AG04449 (cell line): Measurements from ENCODE around the gene LRRC8D.

Source experiments
- CTCF ChIA-PET: fragments of 350-600 bp; formaldehyde crosslinking; extraction: SDS; loops from one replicate; lab custom pipeline; 2021; ENCODE audit warnings: antibody characterized with exemption; lab: Yijun Ruan, JAX
- POLR2A ChIA-PET: fragments of 400-600, 350-600 bp; formaldehyde crosslinking; extraction: SDS; loops from one replicate; lab custom pipeline; 2020; ENCODE audit warnings: antibody characterized with exemption, inconsistent platforms; lab: Yijun Ruan, JAX
- DNase-seq: peaks from one replicate; pipeline ENCODE4 v3.0.0-alpha.2; 2010; ENCODE audit warnings: low read depth, low spot score
- H3K4me3 ChIP-seq: 2 replicates; pipeline ENCODE4 v1.5.1; 2011; ENCODE audit warnings: low read depth, mild to moderate bottlenecking, control low read depth, low read length
- TF ChIP-seq, protein P1 (sequence below): IDR thresholded peaks from one replicate; pipeline ENCODE4 v1.5.1; 2011; ENCODE audit warnings: mild to moderate bottlenecking, moderate library complexity, low read length, control low read depth, inconsistent platforms; ENCODE audit not compliant: insufficient read depth; ENCODE audit errors: missing control alignments

Gene LRRC8D

DNA sequence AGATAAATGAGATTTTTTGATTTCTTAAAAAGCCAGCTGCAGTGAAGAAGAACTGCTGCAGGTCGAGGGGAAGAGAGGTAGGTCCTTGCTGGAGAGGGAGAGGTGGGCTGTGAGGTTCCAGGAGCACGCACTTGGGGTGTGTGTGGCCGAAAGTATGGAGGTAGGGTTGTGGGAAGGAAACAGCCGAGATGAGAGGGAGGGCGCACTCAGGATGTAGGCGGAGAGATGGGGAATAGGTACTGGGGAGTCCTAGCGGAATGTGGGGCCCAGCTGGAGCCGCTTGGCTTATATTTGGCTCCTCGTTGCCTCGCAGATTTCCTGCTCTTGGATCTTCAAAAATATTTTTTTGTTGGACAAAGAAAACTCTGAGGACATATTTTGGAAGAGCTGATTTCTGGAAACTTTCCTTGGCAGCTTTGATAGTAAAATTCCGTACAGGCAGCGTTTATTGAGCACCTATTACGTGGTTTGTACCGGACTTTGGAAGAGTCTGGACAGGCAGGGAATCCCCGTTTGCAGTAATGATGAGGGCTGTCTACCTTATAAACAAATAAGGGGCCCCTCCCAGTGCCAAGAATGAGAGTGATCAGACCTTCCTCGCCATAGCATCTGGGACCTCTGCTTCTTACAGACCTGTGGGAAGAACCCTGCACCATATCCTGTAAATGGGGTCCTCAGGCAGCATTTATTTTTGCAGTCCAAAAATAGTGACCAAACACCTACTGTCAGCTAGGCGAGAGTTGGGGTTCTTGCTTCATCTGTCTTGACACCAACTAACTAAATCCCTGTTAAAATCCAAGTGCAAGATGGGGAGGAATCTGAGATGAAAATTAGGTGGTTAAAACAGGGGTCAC, 1.5 kb downstream of the LRRC8D start:
- DNase-seq = no peak
- CTCF ChIA-PET = interaction anchor here (0.8 to 3.2 kb wide), 7 partner anchors 8 to 165 kb away, joined by 3 to 20 read pairs (median 3); no protein-coding TSS in a partner anchor
- peak overlapping the region; percentile 69 for H3K4me3 ChIP-seq
- POLR2A ChIA-PET = no interaction called here
- TF ChIP-seq, protein P1, sequence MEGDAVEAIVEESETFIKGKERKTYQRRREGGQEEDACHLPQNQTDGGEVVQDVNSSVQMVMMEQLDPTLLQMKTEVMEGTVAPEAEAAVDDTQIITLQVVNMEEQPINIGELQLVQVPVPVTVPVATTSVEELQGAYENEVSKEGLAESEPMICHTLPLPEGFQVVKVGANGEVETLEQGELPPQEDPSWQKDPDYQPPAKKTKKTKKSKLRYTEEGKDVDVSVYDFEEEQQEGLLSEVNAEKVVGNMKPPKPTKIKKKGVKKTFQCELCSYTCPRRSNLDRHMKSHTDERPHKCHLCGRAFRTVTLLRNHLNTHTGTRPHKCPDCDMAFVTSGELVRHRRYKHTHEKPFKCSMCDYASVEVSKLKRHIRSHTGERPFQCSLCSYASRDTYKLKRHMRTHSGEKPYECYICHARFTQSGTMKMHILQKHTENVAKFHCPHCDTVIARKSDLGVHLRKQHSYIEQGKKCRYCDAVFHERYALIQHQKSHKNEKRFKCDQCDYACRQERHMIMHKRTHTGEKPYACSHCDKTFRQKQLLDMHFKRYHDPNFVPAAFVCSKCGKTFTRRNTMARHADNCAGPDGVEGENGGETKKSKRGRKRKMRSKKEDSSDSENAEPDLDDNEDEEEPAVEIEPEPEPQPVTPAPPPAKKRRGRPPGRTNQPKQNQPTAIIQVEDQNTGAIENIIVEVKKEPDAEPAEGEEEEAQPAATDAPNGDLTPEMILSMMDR = no peak

DNA sequence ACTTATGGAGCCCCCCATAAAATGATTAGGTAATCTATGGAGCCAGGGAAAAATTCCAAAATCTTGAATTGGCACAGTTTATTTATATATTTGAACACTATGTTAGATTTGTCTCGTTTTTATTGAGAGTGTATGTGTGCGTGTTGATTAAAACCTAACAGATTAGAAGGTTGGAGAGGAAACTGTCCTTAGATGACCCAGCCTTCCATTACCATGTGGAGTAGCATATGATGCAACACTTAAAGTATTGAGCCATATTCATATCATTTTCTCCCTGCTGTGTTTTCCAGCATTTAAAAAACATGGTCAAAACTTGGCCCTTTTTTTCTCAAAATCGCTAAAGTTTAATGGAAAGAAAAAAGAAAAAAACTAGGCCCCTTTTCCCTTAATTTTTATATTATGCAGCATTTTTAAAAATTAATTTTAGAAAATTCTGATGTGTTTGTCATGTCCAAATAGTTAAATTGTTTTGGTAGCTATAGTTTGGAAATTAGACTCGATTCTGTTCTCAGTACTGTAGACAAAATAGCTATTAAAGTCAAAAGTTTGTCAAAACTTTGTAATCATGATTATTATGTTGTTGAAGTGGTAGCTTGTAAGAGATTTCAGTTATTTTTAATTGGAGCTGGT, 2.3 kb downstream of the LRRC8D start:
- no peak for DNase-seq
- ChIA-PET CTCF (interaction anchor here (1.5 to 3.2 kb wide), 2 partner anchors 11 to 20 kb away, joined by 5 to 20 read pairs; no protein-coding TSS in a partner anchor), POLR2A (no interaction called here)
- TF ChIP-seq, protein P1 = no peak
- no peak overlapping the region for H3K4me3 ChIP-seq

DNA sequence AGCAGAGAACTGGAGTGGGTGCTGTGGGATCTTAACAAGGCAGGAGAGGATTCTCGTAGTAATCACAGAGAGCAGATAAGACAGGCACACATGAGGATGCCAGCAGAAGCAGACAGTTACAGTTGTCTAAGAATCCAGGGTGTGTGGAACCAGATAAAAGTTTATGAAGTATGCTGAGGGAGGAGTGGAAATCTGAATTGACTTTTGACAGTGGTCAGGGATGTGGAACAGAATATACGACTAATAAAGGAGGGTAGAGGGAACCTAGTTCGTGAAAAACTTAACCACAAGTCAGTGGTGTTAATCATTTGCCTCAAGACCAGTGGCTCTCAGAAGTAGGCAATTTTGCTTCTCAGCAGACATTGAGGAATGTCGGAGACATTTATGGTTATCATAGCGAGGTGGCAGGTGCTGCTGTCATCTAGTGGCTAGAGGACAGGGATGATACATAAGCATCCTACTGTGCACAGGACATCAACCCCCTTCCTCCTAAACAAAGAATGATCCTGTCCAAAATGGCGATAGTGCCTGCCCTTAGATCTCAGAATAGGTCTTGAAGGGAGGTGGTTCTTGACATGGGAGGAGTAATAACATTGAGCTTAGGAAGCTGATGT, 3.0 kb downstream of the LRRC8D start:
- no peak for DNase-seq
- POLR2A ChIA-PET = no interaction called here
- CTCF ChIA-PET = interaction anchor here (1.7 to 3.2 kb wide), 4 partner anchors 19 to 163 kb away, joined by 8 to 20 read pairs (median 12); no protein-coding TSS in a partner anchor
- no peak overlapping the region for H3K4me3 ChIP-seq
- TF ChIP-seq, protein P1 = no peak

DNA sequence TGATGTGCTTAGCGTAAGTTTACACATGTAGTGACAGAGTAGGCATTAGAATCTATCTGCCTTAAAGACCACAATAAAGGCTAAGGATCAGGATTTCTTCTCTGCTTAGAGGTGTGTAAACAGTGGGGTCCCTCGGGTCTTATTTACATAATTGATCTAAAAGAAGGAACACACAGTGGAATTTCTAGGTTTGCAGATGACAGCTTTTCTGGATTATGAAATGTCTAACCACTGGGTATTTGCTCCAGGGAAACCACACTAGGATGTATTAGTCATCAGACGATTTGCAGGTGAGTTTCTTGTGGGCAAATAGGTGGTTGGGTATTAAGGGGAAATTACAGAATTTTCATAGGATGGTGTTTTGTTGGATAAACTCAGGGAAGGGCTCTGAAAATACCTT, 5.8 kb downstream of the LRRC8D start:
- ChIA-PET POLR2A (no interaction called here), CTCF (interaction anchor here (2.5 to 2.6 kb wide), 2 partner anchors 16 to 161 kb away, joined by 10 to 13 read pairs; no protein-coding TSS in a partner anchor)
- DNase-seq = no peak
- TF ChIP-seq, protein P1 = no peak
- H3K4me3 ChIP-seq = no peak overlapping the region

DNA sequence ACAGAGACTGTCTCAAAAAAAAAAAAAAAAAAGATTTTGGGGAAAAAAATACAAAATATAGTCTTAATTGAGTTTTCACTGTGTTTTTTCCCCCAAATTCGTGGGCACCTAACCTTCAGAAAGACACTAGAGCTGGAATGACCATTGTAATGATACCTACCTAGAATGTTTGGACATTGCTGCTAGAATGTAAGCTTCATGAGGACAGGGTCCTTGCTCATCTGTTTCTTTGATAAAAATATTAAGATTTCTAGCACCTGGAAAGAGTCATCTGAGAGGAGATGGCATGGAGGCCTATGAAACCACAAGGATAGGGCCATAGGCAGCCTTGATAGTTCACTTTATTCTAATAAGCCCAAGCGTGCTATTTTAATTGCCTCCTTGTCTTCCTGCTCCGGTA, 6.5 kb downstream of the LRRC8D start:
- POLR2A ChIA-PET = no interaction called here
- TF ChIP-seq, protein P1 = no peak
- CTCF ChIA-PET = interaction anchor here (1.4 to 2.0 kb wide), 2 partner anchors 12 to 15 kb away, joined by 3 to 9 read pairs; no protein-coding TSS in a partner anchor
- DNase-seq = no peak
- H3K4me3 ChIP-seq = no peak overlapping the region
